ENCODE data around the gene ST7. TPM values are rescaled to one million over a fixed set of nuclear protein-coding genes. Genes with fewer than 3 reads are reported as not detected.

Gene ST7
- total RNA-seq, 1 donor from 2014 or later = 19.7 TPM

GRCh38 chr7:117009705-117010361 lies 56.5 kb downstream of the ST7 start:
- DNase-seq (ENCODE audit: low spot score) = no peak

GRCh38 chr7:117010375-117011133 lies 57.3 kb downstream of the ST7 start:
- DNase-seq (ENCODE audit: low spot score) = no peak

- no peak for DNase-seq (ENCODE audit: low spot score)
Observed at GRCh38 chr7:117011419-117012260, 58.3 kb downstream of the ST7 start.

GRCh38 chr7:117012284-117012683 lies 59.0 kb downstream of the ST7 start:
- no peak for DNase-seq (ENCODE audit: low spot score)

GRCh38 chr7:117012696-117013095 lies 59.4 kb downstream of the ST7 start:
- DNase-seq (ENCODE audit: low spot score) = no peak

GRCh38 chr7:117014099-117014656 lies 60.9 kb downstream of the ST7 start:
- DNase-seq (ENCODE audit: low spot score) = no peak

GRCh38 chr7:117014673-117015133 lies 61.4 kb downstream of the ST7 start:
- DNase-seq (ENCODE audit: low spot score) = peak; percentile 87

- peak; percentile 33 for DNase-seq (ENCODE audit: low spot score)
Observed at GRCh38 chr7:117015258-117016184, 62.2 kb downstream of the ST7 start.

GRCh38 chr7:117017017-117017451 lies 63.7 kb downstream of the ST7 start:
- no peak for DNase-seq (ENCODE audit: low spot score)

GRCh38 chr7:117017702-117018266 lies 64.5 kb downstream of the ST7 start:
- no peak for DNase-seq (ENCODE audit: low spot score)

- no peak for DNase-seq (ENCODE audit: low spot score)
Observed at GRCh38 chr7:117018713-117019112, 65.4 kb downstream of the ST7 start.

GRCh38 chr7:117019287-117019686 lies 66.0 kb downstream of the ST7 start:
- no peak for DNase-seq (ENCODE audit: low spot score)

- DNase-seq (ENCODE audit: low spot score) = peak; percentile 91
Observed at GRCh38 chr7:117019786-117020590, 66.7 kb downstream of the ST7 start.

GRCh38 chr7:117020591-117020973 lies 67.3 kb downstream of the ST7 start:
- no peak for DNase-seq (ENCODE audit: low spot score)

- no peak for DNase-seq (ENCODE audit: low spot score)
Observed at GRCh38 chr7:117021366-117021765, 68.1 kb downstream of the ST7 start.

GRCh38 chr7:117021986-117022385 lies 68.7 kb downstream of the ST7 start:
- no peak for DNase-seq (ENCODE audit: low spot score)

- DNase-seq (ENCODE audit: low spot score) = no peak
Observed at GRCh38 chr7:117023325-117023854, 70.1 kb downstream of the ST7 start.

GRCh38 chr7:117024811-117025210 lies 71.5 kb downstream of the ST7 start:
- no peak for DNase-seq (ENCODE audit: low spot score)

- DNase-seq (ENCODE audit: low spot score) = no peak
Observed at GRCh38 chr7:117025891-117026290, 72.6 kb downstream of the ST7 start.

Measured in umbilical cord (tissue), 2 donors.